Endothelial cell of umbilical vein (primary cell): ENCODE measurements around the gene AGFG1.

Experiments
- EZH2 ChIP-seq: IDR thresholded peaks from 2 replicates; pipeline ENCODE4 v1.6.1; 2012; ENCODE audit warnings: borderline replicate concordance, low read depth, mild to moderate bottlenecking, moderate library complexity, low read length, inconsistent platforms; ENCODE audit not compliant: severe bottlenecking
- GATA2 ChIP-seq: IDR thresholded peaks from 2 replicates; pipeline ENCODE4 v1.7.0; 2011; ENCODE audit warnings: low read depth, mild to moderate bottlenecking, moderate library complexity, mixed read lengths, low read length; ENCODE audit not compliant: insufficient read length, insufficient read depth
- JUN ChIP-seq: IDR thresholded peaks from 2 replicates; pipeline ENCODE4 v1.6.1; 2011; ENCODE audit warnings: borderline replicate concordance, low read depth; ENCODE audit not compliant: insufficient read length, insufficient read depth
- POLR2A ChIP-seq: IDR thresholded peaks from 2 replicates; pipeline ENCODE4 v1.6.1; 2012; ENCODE audit warnings: low read depth, mild to moderate bottlenecking, control low read depth, low read length
- POLR2AphosphoS5 ChIP-seq: IDR thresholded peaks from 2 replicates; pipeline ENCODE4 v1.6.1; 2012; ENCODE audit warnings: low read depth, mild to moderate bottlenecking, control low read depth, low read length, moderate library complexity; ENCODE audit not compliant: insufficient read depth
- TF ChIP-seq, protein P1 (sequence below), 2 donors: IDR thresholded peaks; 1 replicate in 1 of 2; 2 replicates in 1 of 2; pipeline ENCODE4 v1.5.1; 2011; ENCODE audit warnings: low read length in 2 of 2, mild to moderate bottlenecking in 2 of 2, moderate library complexity in 2 of 2, control low read depth in 1 of 2, inconsistent platforms in 1 of 2, low read depth in 1 of 2; ENCODE audit not compliant: insufficient read depth in 1 of 2; ENCODE audit errors: extremely low read depth in 1 of 2
- TF ChIP-seq, protein P2 (sequence below): IDR thresholded peaks from 2 replicates; pipeline ENCODE4 v1.6.1; 2011; ENCODE audit not compliant: insufficient read depth, insufficient read length

DNA sequence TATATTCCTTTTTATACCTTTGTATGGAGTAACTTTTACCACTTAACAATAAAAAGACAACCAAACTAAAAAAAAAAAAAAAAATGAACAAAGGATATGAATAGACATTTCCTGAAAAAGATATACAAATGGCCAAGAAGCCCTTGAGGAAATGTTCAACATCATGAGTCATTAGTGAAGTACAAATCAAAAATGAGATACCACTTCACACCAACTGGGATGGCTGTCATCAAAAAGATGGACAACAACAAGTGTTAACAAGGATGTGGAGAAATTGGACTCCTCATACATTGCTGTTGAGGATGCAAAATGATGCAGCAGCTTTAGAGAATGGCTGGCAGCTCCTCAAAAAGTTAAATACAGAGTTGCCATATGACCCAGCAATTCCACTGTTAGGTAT lies 104.2 kb downstream of the AGFG1 start:
- TF ChIP-seq, protein P1, sequence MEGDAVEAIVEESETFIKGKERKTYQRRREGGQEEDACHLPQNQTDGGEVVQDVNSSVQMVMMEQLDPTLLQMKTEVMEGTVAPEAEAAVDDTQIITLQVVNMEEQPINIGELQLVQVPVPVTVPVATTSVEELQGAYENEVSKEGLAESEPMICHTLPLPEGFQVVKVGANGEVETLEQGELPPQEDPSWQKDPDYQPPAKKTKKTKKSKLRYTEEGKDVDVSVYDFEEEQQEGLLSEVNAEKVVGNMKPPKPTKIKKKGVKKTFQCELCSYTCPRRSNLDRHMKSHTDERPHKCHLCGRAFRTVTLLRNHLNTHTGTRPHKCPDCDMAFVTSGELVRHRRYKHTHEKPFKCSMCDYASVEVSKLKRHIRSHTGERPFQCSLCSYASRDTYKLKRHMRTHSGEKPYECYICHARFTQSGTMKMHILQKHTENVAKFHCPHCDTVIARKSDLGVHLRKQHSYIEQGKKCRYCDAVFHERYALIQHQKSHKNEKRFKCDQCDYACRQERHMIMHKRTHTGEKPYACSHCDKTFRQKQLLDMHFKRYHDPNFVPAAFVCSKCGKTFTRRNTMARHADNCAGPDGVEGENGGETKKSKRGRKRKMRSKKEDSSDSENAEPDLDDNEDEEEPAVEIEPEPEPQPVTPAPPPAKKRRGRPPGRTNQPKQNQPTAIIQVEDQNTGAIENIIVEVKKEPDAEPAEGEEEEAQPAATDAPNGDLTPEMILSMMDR (IDR thresholded peaks at IDR 0.05; ENCODE audit: extremely low read depth in 1 of 2, insufficient read depth in 1 of 2, low read depth in 1 of 2, low read length in 2 of 2): no peak
- TF ChIP-seq POLR2AphosphoS5: no peak
- no peak for TF ChIP-seq POLR2A
- no peak for TF ChIP-seq GATA2
- TF ChIP-seq JUN: peak; percentile 40
- TF ChIP-seq, protein P2, sequence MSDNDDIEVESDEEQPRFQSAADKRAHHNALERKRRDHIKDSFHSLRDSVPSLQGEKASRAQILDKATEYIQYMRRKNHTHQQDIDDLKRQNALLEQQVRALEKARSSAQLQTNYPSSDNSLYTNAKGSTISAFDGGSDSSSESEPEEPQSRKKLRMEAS: no peak
- TF ChIP-seq EZH2: no peak
